Breast epithelium (tissue), 4 donors: ENCODE measurements around the gene SIRPA. TPM values are rescaled to one million over a fixed set of nuclear protein-coding genes. Genes with fewer than 3 reads are reported as not detected.

Experiments
- DNase-seq, 2 donors: peaks; one replicate each; pipeline ENCODE4 v3.0.0-alpha.2; 2019; ENCODE audit warnings: low spot score in 2 of 2
- H3K27ac ChIP-seq, 2 donors: fragments of 200-600 bp; sonication (generic) in 1 of 2; one replicate each; pipeline ENCODE4 v1.5.1; 2016 to 2019; ENCODE audit warnings: mild to moderate bottlenecking in 1 of 2
- H3K27me3 ChIP-seq, 2 donors: fragments of 200-600 bp; sonication (generic) in 1 of 2; one replicate each; pipeline versions ENCODE4 v1.5.1 to v1.6.0; 2017 to 2019; ENCODE audit warnings: control low read depth in 1 of 2, mild to moderate bottlenecking in 1 of 2
- H3K36me3 ChIP-seq: fragments of 200-600 bp; one replicate; pipeline ENCODE4 v1.5.1; 2019
- H3K4me1 ChIP-seq, 2 donors: fragments of 200-600 bp; sonication (generic); one replicate each; pipeline ENCODE4 v1.5.1; 2016 to 2019; ENCODE audit warnings: control low read depth in 1 of 2
- H3K4me3 ChIP-seq, 3 donors: fragments of 200-600 bp; sonication (generic); 1 replicate in 2 of 3; 2 replicates in 1 of 3; pipeline ENCODE4 v1.5.1; 2016 to 2019; ENCODE audit warnings: mild to moderate bottlenecking in 3 of 3, moderate library complexity in 2 of 3
- H3K9me3 ChIP-seq, 2 donors: fragments of 200-600 bp; sonication (generic) in 1 of 2; one replicate each; pipeline ENCODE4 v1.5.1; 2016 to 2019; ENCODE audit warnings: control low read depth in 1 of 2
- POLR2A ChIP-seq: fragments of 450-650 bp; IDR thresholded peaks from one replicate; pipeline ENCODE4 v1.6.1; 2016; ENCODE audit warnings: antibody characterized with exemption, mild to moderate bottlenecking, moderate library complexity
- POLR2AphosphoS5 ChIP-seq, 3 donors: sonication (generic); formaldehyde crosslinking; IDR thresholded peaks; one replicate each; pipeline ENCODE4 v1.6.1; 2017; ENCODE audit warnings: antibody characterized with exemption in 3 of 3
- intact Hi-C: fragments of 100-400 bp; cut with DNase I; formaldehyde crosslinking; loops from one replicate; pipeline ENCODE4 v1.15.1; 2023; ENCODE audit warnings: low total_unique reads
- total RNA-seq, 3 donors: library from RNA; depleted of rRNA; stranded (reverse); fragments of >200 nt; gene quantifications; one replicate each; pipeline ENCODE4 v1.1.0, GENCODE V29; 2016
- TF ChIP-seq, protein P1 (sequence below), 3 donors: fragments of 450-650 bp; IDR thresholded peaks; one replicate each; pipeline ENCODE4 v1.5.1; 2016 to 2017; ENCODE audit warnings: antibody characterized with exemption in 3 of 3, mild to moderate bottlenecking in 3 of 3, moderate library complexity in 3 of 3

The SIRPA gene
- total RNA-seq, 3 donors from 2014 or later = 42.3 to 64.6 (median 53.9) TPM

DNA sequence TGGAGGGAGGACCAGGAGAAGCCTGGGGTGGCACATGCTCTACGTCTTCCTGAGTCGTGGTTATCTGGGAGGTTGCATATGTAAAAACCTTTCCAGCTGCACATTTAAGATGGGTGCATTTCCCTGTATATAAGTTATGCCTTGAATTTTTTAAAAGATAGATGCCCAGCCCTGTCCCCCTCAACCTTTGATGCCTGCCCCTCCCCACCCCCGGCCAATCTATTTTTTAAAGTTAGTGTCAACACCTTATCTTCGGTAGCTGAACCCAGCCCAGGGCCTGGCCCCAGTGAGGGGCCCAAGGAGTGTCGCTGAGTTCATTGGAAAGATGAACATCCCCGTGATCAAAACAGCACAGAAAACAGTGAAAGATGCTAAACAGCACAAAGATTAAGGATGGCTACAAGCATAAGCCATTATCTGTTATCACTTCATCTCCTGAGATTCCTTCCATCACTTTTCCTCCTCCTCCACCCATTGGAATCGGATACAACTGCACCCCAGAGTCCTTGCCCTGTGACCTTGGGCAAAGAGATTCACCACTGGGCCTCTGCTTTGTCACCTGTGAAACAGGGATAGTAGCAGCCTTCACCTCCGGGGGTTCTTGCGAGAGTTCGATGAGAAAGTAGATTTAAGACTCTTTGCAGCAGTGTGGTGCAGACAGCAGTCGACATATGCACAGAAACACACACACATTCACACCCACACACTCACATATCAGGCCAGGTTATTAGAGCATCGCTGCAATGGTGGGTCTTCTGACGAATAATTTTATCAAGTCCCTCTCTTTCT is 47.5 kb downstream of the SIRPA start:
- Histone ChIP-seq H3K27me3 (no peaks in the 10 kb centered on the region), H3K9me3 (no peaks in the 10 kb centered on the region), H3K36me3 (no peaks in the 10 kb centered on the region), H3K4me1 (peaks cover 0 to 7% of the 10 kb centered on the region in 2 donors), H3K27ac (no peak overlapping the region), H3K4me3 (no peak overlapping the region)
- DNase-seq = no peak
- intact Hi-C loops = loop anchor here (5.0 kb wide), 1 partner anchor 875 kb away; the partner anchor contains the start of gene TMEM239
- no peak for TF ChIP-seq POLR2A
- TF ChIP-seq, protein P1, sequence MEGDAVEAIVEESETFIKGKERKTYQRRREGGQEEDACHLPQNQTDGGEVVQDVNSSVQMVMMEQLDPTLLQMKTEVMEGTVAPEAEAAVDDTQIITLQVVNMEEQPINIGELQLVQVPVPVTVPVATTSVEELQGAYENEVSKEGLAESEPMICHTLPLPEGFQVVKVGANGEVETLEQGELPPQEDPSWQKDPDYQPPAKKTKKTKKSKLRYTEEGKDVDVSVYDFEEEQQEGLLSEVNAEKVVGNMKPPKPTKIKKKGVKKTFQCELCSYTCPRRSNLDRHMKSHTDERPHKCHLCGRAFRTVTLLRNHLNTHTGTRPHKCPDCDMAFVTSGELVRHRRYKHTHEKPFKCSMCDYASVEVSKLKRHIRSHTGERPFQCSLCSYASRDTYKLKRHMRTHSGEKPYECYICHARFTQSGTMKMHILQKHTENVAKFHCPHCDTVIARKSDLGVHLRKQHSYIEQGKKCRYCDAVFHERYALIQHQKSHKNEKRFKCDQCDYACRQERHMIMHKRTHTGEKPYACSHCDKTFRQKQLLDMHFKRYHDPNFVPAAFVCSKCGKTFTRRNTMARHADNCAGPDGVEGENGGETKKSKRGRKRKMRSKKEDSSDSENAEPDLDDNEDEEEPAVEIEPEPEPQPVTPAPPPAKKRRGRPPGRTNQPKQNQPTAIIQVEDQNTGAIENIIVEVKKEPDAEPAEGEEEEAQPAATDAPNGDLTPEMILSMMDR (IDR thresholded peaks at IDR 0.05) = no peak
- TF ChIP-seq POLR2AphosphoS5 (IDR thresholded peaks at IDR 0.05) = no peak

DNA sequence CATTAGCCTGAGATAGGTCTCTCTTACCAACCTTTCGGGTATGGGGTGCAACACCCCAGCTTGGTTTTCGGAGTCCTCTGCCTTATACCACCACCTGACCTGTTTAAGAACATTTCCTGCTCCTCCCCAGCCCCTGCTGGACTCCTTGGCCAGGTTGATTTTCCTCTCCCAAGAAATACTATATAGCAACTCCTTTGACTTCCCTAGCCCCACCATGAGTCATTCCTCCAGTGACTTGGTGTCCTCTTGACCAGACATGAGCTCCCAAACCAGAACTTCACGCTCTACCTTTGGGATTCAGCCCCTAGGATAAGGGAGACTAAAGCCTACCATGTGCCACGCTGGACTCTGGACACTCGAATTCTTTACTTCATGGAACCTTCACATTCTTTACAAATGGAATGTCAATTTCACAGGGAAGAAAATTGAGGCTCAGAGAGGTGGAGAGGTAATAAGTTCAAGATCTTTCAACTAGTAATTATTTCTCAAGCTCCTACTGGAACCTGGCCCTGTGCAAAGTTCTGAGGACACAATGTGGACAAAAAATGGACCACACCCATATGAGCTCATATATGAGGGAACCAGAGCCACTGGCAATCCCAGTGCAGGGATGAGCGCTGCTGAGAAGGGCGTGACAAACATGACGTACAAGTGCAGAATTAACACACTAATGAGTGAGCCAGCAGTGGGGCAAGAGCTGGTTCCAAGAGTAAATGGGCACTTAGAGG is 48.2 kb downstream of the SIRPA start:
- H3K9me3 ChIP-seq = no peaks in the 10 kb centered on the region
- no peak for DNase-seq
- H3K27ac ChIP-seq = no peak overlapping the region
- H3K4me3 ChIP-seq = no peak overlapping the region
- intact Hi-C loops = loop anchor here (5.0 kb wide), 1 partner anchor 874 kb away; the partner anchor contains the start of gene TMEM239
- peaks cover 0 to 7% of the 10 kb centered on the region in 2 donors for H3K4me1 ChIP-seq
- H3K36me3 ChIP-seq = no peaks in the 10 kb centered on the region
- H3K27me3 ChIP-seq = no peaks in the 10 kb centered on the region
- TF ChIP-seq POLR2AphosphoS5 (IDR thresholded peaks at IDR 0.05) (peak in 1 of 3 donors; percentile 76), POLR2A (no peak)
- TF ChIP-seq, protein P1 (IDR thresholded peaks at IDR 0.05) = no peak

DNA sequence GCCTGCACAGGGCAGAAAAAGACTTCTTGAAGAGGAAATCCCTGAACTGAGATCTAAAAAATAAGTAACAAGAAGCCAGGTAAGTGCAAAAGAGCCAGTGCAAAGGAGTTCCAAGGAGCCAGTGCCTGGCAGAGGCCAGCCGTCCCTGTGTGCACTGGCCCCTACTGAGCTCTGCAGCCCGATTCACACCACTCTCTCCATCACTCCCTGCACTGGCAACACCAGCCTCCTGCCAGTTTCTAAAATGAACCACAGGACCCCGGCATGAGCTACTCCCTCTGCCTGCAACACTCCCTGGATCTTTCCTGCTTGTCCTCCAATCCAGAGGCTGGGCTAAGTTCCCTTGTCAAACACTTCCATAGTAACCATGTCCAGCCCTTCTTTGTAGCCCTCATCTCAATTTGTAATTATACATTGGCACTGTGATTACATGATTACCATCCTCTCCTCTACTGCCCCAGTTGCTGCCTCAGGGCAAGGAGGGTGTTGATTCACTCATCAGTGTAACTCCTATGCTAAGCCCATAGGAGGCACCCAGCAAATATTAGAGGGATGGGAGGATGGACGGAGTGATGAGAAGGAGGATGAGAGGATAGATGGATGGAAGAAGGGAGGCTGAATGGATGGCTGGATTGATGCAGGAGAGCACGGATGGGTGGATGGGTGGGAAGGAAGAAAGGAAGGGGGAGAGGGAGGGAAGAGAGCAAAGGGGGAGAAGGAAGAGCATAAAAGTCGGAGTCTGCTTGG is 49.3 kb downstream of the SIRPA start:
- Histone ChIP-seq H3K9me3 (no peaks in the 10 kb centered on the region), H3K27me3 (no peaks in the 10 kb centered on the region), H3K27ac (peak overlapping the region; percentile 52 to 56), H3K4me1 (peaks cover 3 to 13% of the 10 kb centered on the region in 2 donors), H3K36me3 (no peaks in the 10 kb centered on the region), H3K4me3 (no peak overlapping the region)
- TF ChIP-seq POLR2AphosphoS5 (IDR thresholded peaks at IDR 0.05) (no peak), POLR2A (no peak)
- TF ChIP-seq, protein P1 (IDR thresholded peaks at IDR 0.05) = no peak
- intact Hi-C loops = loop anchor here (5.0 kb wide), 1 partner anchor 873 kb away; the partner anchor contains the start of gene TMEM239
- DNase-seq = no peak

DNA sequence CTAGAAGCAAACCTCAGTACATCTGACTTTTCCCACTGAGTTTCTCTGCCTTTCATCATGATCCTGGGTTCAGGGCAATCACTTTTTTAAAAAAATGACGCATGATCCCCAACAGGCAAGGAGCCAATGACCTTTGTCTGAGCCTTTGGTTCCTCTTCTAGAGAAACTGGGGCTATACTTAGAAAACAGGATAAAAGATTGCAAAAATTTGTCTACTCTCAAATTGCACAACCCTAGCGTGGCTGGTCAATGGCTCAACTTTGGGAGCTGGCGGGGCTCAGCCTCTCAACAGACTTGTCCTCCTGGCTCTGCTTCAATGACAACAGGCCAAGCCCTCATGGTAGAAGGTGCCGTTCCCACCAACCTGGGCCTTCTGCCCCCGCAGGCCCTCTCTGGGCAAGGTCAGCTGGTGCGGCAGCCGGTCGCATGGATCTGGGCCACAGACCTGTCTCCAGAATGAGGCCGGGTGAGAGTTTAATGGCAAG is 50.0 kb downstream of the SIRPA start:
- DNase-seq = peak in 1 of 2 donors; percentile 68
- Histone ChIP-seq H3K9me3 (no peaks in the 10 kb centered on the region), H3K27me3 (no peaks in the 10 kb centered on the region), H3K4me3 (no peak overlapping the region), H3K27ac (peak overlapping the region in 1 of 2 donors; percentile 56), H3K36me3 (no peaks in the 10 kb centered on the region), H3K4me1 (peaks cover 3 to 18% of the 10 kb centered on the region in 2 donors)
- intact Hi-C loops = no loop called here
- TF ChIP-seq POLR2AphosphoS5 (IDR thresholded peaks at IDR 0.05) (peak; percentile 37 to 82 (median 57)), POLR2A (no peak)
- TF ChIP-seq, protein P1 (IDR thresholded peaks at IDR 0.05) = no peak
